ENCODE data around the gene LRMDA. TPM values are rescaled to one million over a fixed set of nuclear protein-coding genes. Genes with fewer than 3 reads are reported as not detected.

LRMDA gene
- polyA plus RNA-seq, 1 donor (not counting 4 experiments of a cell fraction or from before 2014, with no cell fraction given): not detected

DNA sequence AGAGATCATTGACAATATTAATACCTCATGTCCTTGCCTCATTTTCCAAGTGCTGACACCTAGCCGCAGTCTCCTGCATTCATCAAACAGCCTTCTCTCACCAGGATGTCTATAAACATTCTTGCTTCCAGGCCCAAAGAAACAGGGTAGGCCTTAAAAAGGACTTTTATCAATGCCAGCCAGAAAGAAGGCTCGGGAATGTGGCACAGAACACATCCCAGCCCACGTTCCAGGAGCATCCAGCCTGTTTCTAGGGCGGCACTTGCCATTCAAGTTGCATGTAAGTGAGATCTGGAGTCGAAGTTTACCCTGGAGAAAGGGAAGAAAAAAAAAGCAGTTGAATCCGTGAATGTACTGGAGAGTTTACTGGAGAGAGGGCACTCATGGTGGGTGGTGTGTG is 1123.1 kb downstream of the LRMDA start:
- H4K20me1 ChIP-seq (ENCODE audit: control insufficient read depth, extremely low read depth, insufficient read depth, low read length): no peaks in the 10 kb centered on the region
- H3K36me3 ChIP-seq (ENCODE audit: control insufficient read depth in 2 of 2, extremely low read depth in 1 of 2, insufficient read depth in 2 of 2, low read length in 2 of 2): no peaks in the 10 kb centered on the region
- no peaks in the 10 kb centered on the region for H3K79me2 ChIP-seq (ENCODE audit: control insufficient read depth, insufficient read depth, low read length)
- no peaks in the 10 kb centered on the region for H3K9me1 ChIP-seq (ENCODE audit: control insufficient read depth, extremely low read depth, insufficient read depth, low read length)
- no peaks in the 10 kb centered on the region for H3K27me3 ChIP-seq (ENCODE audit: control insufficient read depth, extremely low read depth, insufficient read depth, low read length)
- no peak overlapping the region for H2AFZ ChIP-seq (ENCODE audit: control insufficient read depth, low read length)
- DNase-seq (ENCODE audit: low read depth, low spot score): no peak
- H3K4me2 ChIP-seq (ENCODE audit: control insufficient read depth, extremely low read depth, insufficient read depth, low read depth, low read length): no peak overlapping the region
- H3K27ac ChIP-seq (ENCODE audit: control insufficient read depth, insufficient read depth, low read length): no peak overlapping the region
- no peak overlapping the region for H3K4me3 ChIP-seq (ENCODE audit: control insufficient read depth in 2 of 3, extremely low read depth in 1 of 3, insufficient read depth in 2 of 3, low read depth in 1 of 3, low read length in 3 of 3)
- dilution Hi-C loops (cut with MboI; ENCODE audit: extremely low pct_ligation_motif_present, low sequenced_read_pairs): no loop called here
- FAIRE-seq: no peak
- no peak overlapping the region for H3K9ac ChIP-seq (ENCODE audit: control insufficient read depth, extremely low read depth, insufficient read depth, low read length)
- TF ChIP-seq CTCF (optimal IDR thresholded peaks at IDR 0.05 in 1 of 3, IDR thresholded peaks at IDR 0.05 in 1 of 3, conservative IDR thresholded peaks at IDR 0.05 in 1 of 3; ENCODE audit: extremely low read depth in 1 of 3, insufficient read depth in 2 of 3, low read length in 3 of 3) (no peak), EZH2 (IDR thresholded peaks at IDR 0.05; ENCODE audit: low read length) (no peak)
- no peaks in the 10 kb centered on the region for H3K4me1 ChIP-seq (ENCODE audit: control insufficient read depth, extremely low read depth, insufficient read depth, low read length)
- H3K9me3 ChIP-seq (ENCODE audit: control insufficient read depth, low read depth, low read length): no peaks in the 10 kb centered on the region

DNA sequence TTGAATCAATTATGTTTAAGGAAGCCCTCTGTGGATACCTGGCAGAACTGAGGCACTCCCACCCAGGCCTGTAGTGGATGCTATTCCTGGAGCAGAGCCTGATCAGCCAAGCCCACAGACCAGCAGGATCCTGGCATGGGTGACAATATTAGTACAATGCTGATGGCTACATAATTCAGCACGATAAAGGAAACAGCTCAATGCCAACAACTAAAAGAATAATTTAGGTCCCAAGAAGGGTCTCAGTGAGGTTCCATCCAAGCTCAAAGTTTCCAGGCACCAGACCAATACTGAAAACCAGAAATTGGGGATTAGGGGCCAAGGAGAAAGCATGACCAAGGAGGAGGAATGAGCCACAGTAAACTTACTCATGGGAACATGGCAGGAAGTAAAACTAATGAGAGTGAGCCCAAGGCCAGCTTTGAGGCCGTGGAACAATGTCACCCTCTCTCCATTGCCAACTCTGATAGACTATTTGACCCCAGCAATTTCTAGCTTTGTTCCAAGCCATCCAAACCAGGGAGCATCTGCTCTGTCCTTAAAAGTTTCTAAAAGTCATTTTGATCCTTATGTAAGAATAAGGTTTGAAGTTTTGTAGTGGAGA is 1123.7 kb downstream of the LRMDA start:
- Histone ChIP-seq H3K4me2 (ENCODE audit: control insufficient read depth, extremely low read depth, insufficient read depth, low read depth, low read length) (no peak overlapping the region), H3K4me1 (ENCODE audit: control insufficient read depth, extremely low read depth, insufficient read depth, low read length) (no peaks in the 10 kb centered on the region), H3K9me1 (ENCODE audit: control insufficient read depth, extremely low read depth, insufficient read depth, low read length) (no peaks in the 10 kb centered on the region), H3K27ac (ENCODE audit: control insufficient read depth, insufficient read depth, low read length) (no peak overlapping the region), H3K27me3 (ENCODE audit: control insufficient read depth, extremely low read depth, insufficient read depth, low read length) (no peaks in the 10 kb centered on the region), H3K9me3 (ENCODE audit: control insufficient read depth, low read depth, low read length) (no peaks in the 10 kb centered on the region), H2AFZ (ENCODE audit: control insufficient read depth, low read length) (no peak overlapping the region), H3K79me2 (ENCODE audit: control insufficient read depth, insufficient read depth, low read length) (no peaks in the 10 kb centered on the region), H3K9ac (ENCODE audit: control insufficient read depth, extremely low read depth, insufficient read depth, low read length) (no peak overlapping the region), H3K4me3 (ENCODE audit: control insufficient read depth in 2 of 3, extremely low read depth in 1 of 3, insufficient read depth in 2 of 3, low read depth in 1 of 3, low read length in 3 of 3) (no peak overlapping the region), H4K20me1 (ENCODE audit: control insufficient read depth, extremely low read depth, insufficient read depth, low read length) (no peaks in the 10 kb centered on the region), H3K36me3 (ENCODE audit: control insufficient read depth in 2 of 2, extremely low read depth in 1 of 2, insufficient read depth in 2 of 2, low read length in 2 of 2) (no peaks in the 10 kb centered on the region)
- no peak for DNase-seq (ENCODE audit: low read depth, low spot score)
- FAIRE-seq: no peak
- TF ChIP-seq CTCF (optimal IDR thresholded peaks at IDR 0.05 in 1 of 3, IDR thresholded peaks at IDR 0.05 in 1 of 3, conservative IDR thresholded peaks at IDR 0.05 in 1 of 3; ENCODE audit: extremely low read depth in 1 of 3, insufficient read depth in 2 of 3, low read length in 3 of 3): no peak
- no peak for TF ChIP-seq EZH2 (IDR thresholded peaks at IDR 0.05; ENCODE audit: low read length)
- dilution Hi-C loops (cut with MboI; ENCODE audit: extremely low pct_ligation_motif_present, low sequenced_read_pairs): no loop called here

Data from keratinocyte (primary cell).